Mucosa of descending colon (tissue), 3 donors: Measurements from ENCODE around the gene RNU2-1. TPM values are rescaled to one million over a fixed set of nuclear protein-coding genes. Genes with fewer than 3 reads are reported as not detected.
"Not testable (repeated sequence)": the region's sequence is repeated elsewhere in the genome, so short reads cannot be mapped to it uniquely, and the experiment has no call there.

Experiments
- ATAC-seq: fragments of 200-7000 bp; cut with Tn5 transposase; one replicate; pipeline ENCODE4 v1.9.1; 2020; ENCODE audit warnings: mild to moderate bottlenecking, moderate library complexity
- DNase-seq, 3 donors: peaks; one replicate each; pipeline ENCODE4 v3.0.0-alpha.2; 2020
- H3K36me3 ChIP-seq: fragments of 200-600 bp; one replicate; pipeline ENCODE4 v1.8.0; 2021; ENCODE audit warnings: low read depth, mild to moderate bottlenecking
- H3K4me1 ChIP-seq: fragments of 200-600 bp; one replicate; pipeline ENCODE4 v1.8.0; 2021; ENCODE audit warnings: low read depth, mild to moderate bottlenecking
- H3K4me3 ChIP-seq: fragments of 200-600 bp; one replicate; pipeline ENCODE4 v1.8.0; 2021; ENCODE audit warnings: mild to moderate bottlenecking
- H3K9me3 ChIP-seq: fragments of 200-600 bp; one replicate; pipeline ENCODE4 v1.8.0; 2021; ENCODE audit warnings: mild to moderate bottlenecking
- CTCF ChIP-seq: fragments of 200-600 bp; IDR thresholded peaks from one replicate; pipeline ENCODE4 v1.8.0; 2022; ENCODE audit warnings: antibody characterized with exemption, mild to moderate bottlenecking
- intact Hi-C, 2 donors: fragments of 100-400 bp; cut with DNase I in 1 of 2; cut with micrococcal nuclease in 1 of 2; formaldehyde crosslinking; loops; one replicate each; pipeline versions ENCODE4 v1.11.0 to v1.11.1; 2022; cut with DNase I, micrococcal nuclease
- total RNA-seq, 3 donors: library from RNA; stranded (reverse); fragmentation: NEBNext Ultra II Directional in 2 of 3; extraction: Animal tissue kit (Norgen Biotek cat#: 25700) in 2 of 3; gene quantifications; one replicate each; pipeline versions ENCODE4 v1.2.1 to v1.2.4, GENCODE V29; 2021 to 2023
- donor health status: DM: no; HTN: no; CAD: no; lungs with moderate emphysema.
- donor health status: DM: no; HTN: no; CAD: no.
- donor health status: DM: no; HTN: yes; CAD: no.

RNU2-1 gene
- total RNA-seq, 3 donors from 2014 or later: 3,750 to 8,379 (median 4,134) TPM

GRCh38 chr17:43212641-43213490 lies 20.9 kb downstream of the RNU2-1 start:
- Histone ChIP-seq H3K4me1 (peaks cover 12% of the 10 kb centered on the region), H3K4me3 (no peak overlapping the region), H3K9me3 (no peaks in the 10 kb centered on the region), H3K36me3 (no peaks in the 10 kb centered on the region)
- no peak for TF ChIP-seq CTCF
- ATAC-seq: peak; percentile 4
- DNase-seq: no peak
- intact Hi-C loops: no loop called here

GRCh38 chr17:43211480-43212402 lies 22.0 kb downstream of the RNU2-1 start, which contains the start of gene TMEM106A:
TSS of gene TMEM106A (plus strand) at chr17:43211875. CDS start at chr17:43213042, 1,167 bp downstream.
- Histone ChIP-seq H3K4me1 (peaks cover 12% of the 10 kb centered on the region), H3K4me3 (peak within 1 kb of the TSS; percentile 23), H3K36me3 (no peaks in the 10 kb centered on the region), H3K9me3 (no peaks in the 10 kb centered on the region)
- TF ChIP-seq CTCF: no peak
- intact Hi-C loops: no loop called here
- ATAC-seq (peak; percentile 90), DNase-seq (peak; percentile 83 to 89 (median 85))

GRCh38 chr17:43211123-43211479 lies 22.7 kb downstream of the RNU2-1 start:
- TF ChIP-seq CTCF: no peak
- Histone ChIP-seq H3K9me3 (no peaks in the 10 kb centered on the region), H3K4me3 (no peak overlapping the region), H3K36me3 (no peaks in the 10 kb centered on the region), H3K4me1 (peaks cover 12% of the 10 kb centered on the region)
- DNase-seq (no peak), ATAC-seq (no peak)
- intact Hi-C loops: no loop called here

- ATAC-seq: no peak
- H3K36me3 ChIP-seq: no peaks in the 10 kb centered on the region
- no peak overlapping the region for H3K4me3 ChIP-seq
- TF ChIP-seq CTCF: no peak
- intact Hi-C loops: no loop called here
- H3K4me1 ChIP-seq: peaks cover 12% of the 10 kb centered on the region
- no peaks in the 10 kb centered on the region for H3K9me3 ChIP-seq
- DNase-seq: no peak
Observed at GRCh38 chr17:43210576-43210975, 23.2 kb downstream of the RNU2-1 start.

- intact Hi-C loops, DNase-seq, H3K36me3 ChIP-seq, H3K4me3 ChIP-seq, H3K4me1 ChIP-seq, H3K9me3 ChIP-seq: not testable (repeated sequence)
- peak; percentile 85 for ATAC-seq
Observed at GRCh38 chr17:43203013-43203412, 30.8 kb downstream of the RNU2-1 start.

- H3K4me3 ChIP-seq: no peak overlapping the region
- intact Hi-C loops: no loop called here
- TF ChIP-seq CTCF: no peak
- H3K4me1 ChIP-seq: no peaks in the 10 kb centered on the region
- ATAC-seq: no peak
- no peak for DNase-seq
- H3K9me3 ChIP-seq: no peaks in the 10 kb centered on the region
- peaks cover 16% of the 10 kb centered on the region for H3K36me3 ChIP-seq
Observed at GRCh38 chr17:43200127-43200526, 33.6 kb downstream of the RNU2-1 start.
